Muscle of leg (tissue), 11 donors: ENCODE measurements around the gene RERE. TPM values are rescaled to one million over a fixed set of nuclear protein-coding genes. Genes with fewer than 3 reads are reported as not detected.

Experiments used
- DNase-seq: peaks from one replicate; pipeline ENCODE4 v3.0.0; 2013
- H3K27ac ChIP-seq: one replicate; pipeline ENCODE4 v1.5.1; 2013; ENCODE audit warnings: mild to moderate bottlenecking, low read length, control low read depth
- H3K27me3 ChIP-seq: one replicate; pipeline ENCODE4 v1.6.1; 2013; ENCODE audit warnings: low read length; ENCODE audit not compliant: control insufficient read depth, insufficient read depth
- H3K36me3 ChIP-seq: one replicate; pipeline ENCODE4 v1.6.1; 2013; ENCODE audit warnings: low read length; ENCODE audit not compliant: control insufficient read depth, insufficient read depth
- H3K4me1 ChIP-seq: one replicate; pipeline ENCODE4 v1.6.1; 2013; ENCODE audit warnings: low read length; ENCODE audit not compliant: control insufficient read depth, insufficient read depth
- H3K4me3 ChIP-seq: one replicate; pipeline ENCODE4 v1.5.1; 2013; ENCODE audit warnings: low read length, control low read depth
- H3K9me3 ChIP-seq: replicated peaks from 2 replicates; pipeline ENCODE4 v1.6.1; 2013; ENCODE audit warnings: low read depth, low read length; ENCODE audit not compliant: control insufficient read depth
- WGBS: methylation state at CpG from one replicate; pipeline ENCODE4 v1.1.5; 2013; ENCODE audit warnings: missing lambda C conversion rate; ENCODE audit not compliant: insufficient coverage; 5-methylcytosine and 5-hydroxymethylcytosine counted together
- polyA plus RNA-seq, 8 donors: library from polyadenylated mRNA; unstranded; fragments of 120-200 nt; gene quantifications; one replicate each; pipeline versions ENCODE4 v1.2.1 to v1.2.3, GENCODE V29; 2013; ENCODE audit warnings: inconsistent platforms in 1 of 8, low replicate concordance in 1 of 8; ENCODE audit not compliant: insufficient read length in 8 of 8, insufficient read depth in 1 of 8
- total RNA-seq: library from RNA; stranded (reverse); fragments of 120-200 nt; gene quantifications from one replicate; pipeline ENCODE4 v1.2.4, GENCODE V29; 2013

RERE gene
- total and polyA plus RNA-seq, 9 donors, result 63.7 to 102 (median 82.8) TPM

GRCh38 chr1:8723010-8723409 lies 94.4 kb downstream of the RERE start:
- DNase-seq, result no peak
- no peak overlapping the region for H3K4me3 ChIP-seq
- no peaks in the 10 kb centered on the region for H3K27me3 ChIP-seq
- WGBS, result no CpG with 5 or more reads among the region's 2 CpGs
- no peaks in the 10 kb centered on the region for H3K9me3 ChIP-seq
- H3K4me1 ChIP-seq, result peaks cover 5% of the 10 kb centered on the region
- H3K27ac ChIP-seq, result no peak overlapping the region
- no peaks in the 10 kb centered on the region for H3K36me3 ChIP-seq

- Histone ChIP-seq H3K36me3 (no peaks in the 10 kb centered on the region), H3K4me3 (no peak overlapping the region), H3K27me3 (no peaks in the 10 kb centered on the region), H3K27ac (no peak overlapping the region), H3K9me3 (no peaks in the 10 kb centered on the region), H3K4me1 (no peaks in the 10 kb centered on the region)
- no CpG with 5 or more reads among the region's 3 CpGs for WGBS
- no peak for DNase-seq
Observed at GRCh38 chr1:8722366-8722765, 95.1 kb downstream of the RERE start.

- H3K27me3 ChIP-seq, result no peaks in the 10 kb centered on the region
- WGBS, result 89% methylated on average over 3 of the region's 4 CpGs
- H3K9me3 ChIP-seq, result no peaks in the 10 kb centered on the region
- no peaks in the 10 kb centered on the region for H3K36me3 ChIP-seq
- no peaks in the 10 kb centered on the region for H3K4me1 ChIP-seq
- H3K27ac ChIP-seq, result no peak overlapping the region
- DNase-seq, result no peak
- H3K4me3 ChIP-seq, result no peak overlapping the region
Observed at GRCh38 chr1:8721679-8722324, 95.6 kb downstream of the RERE start.

GRCh38 chr1:8720347-8720746 lies 97.1 kb downstream of the RERE start:
- no peak overlapping the region for H3K27ac ChIP-seq
- no peak overlapping the region for H3K4me3 ChIP-seq
- H3K4me1 ChIP-seq, result no peaks in the 10 kb centered on the region
- H3K27me3 ChIP-seq, result no peaks in the 10 kb centered on the region
- no peaks in the 10 kb centered on the region for H3K9me3 ChIP-seq
- 91% methylated on average over 3 of the region's 8 CpGs for WGBS
- H3K36me3 ChIP-seq, result no peaks in the 10 kb centered on the region
- DNase-seq, result no peak

- WGBS, result no CpG with 5 or more reads among the region's 3 CpGs
- Histone ChIP-seq H3K27me3 (no peaks in the 10 kb centered on the region), H3K9me3 (no peaks in the 10 kb centered on the region), H3K4me1 (no peaks in the 10 kb centered on the region), H3K27ac (no peak overlapping the region), H3K4me3 (no peak overlapping the region), H3K36me3 (no peaks in the 10 kb centered on the region)
- no peak for DNase-seq
Observed at GRCh38 chr1:8718850-8719361, 98.5 kb downstream of the RERE start.

GRCh38 chr1:8717148-8717547 lies 100.3 kb downstream of the RERE start:
- H3K27ac ChIP-seq, result no peak overlapping the region
- no CpG with 5 or more reads among the region's 3 CpGs for WGBS
- H3K4me3 ChIP-seq, result no peak overlapping the region
- peaks cover 3% of the 10 kb centered on the region for H3K4me1 ChIP-seq
- no peaks in the 10 kb centered on the region for H3K9me3 ChIP-seq
- no peak for DNase-seq
- no peaks in the 10 kb centered on the region for H3K36me3 ChIP-seq
- no peaks in the 10 kb centered on the region for H3K27me3 ChIP-seq

GRCh38 chr1:8716238-8716637 lies 101.2 kb downstream of the RERE start:
- no CpG with 5 or more reads among the region's 1 CpG for WGBS
- Histone ChIP-seq H3K4me3 (no peak overlapping the region), H3K27ac (no peak overlapping the region), H3K36me3 (no peaks in the 10 kb centered on the region), H3K9me3 (no peaks in the 10 kb centered on the region), H3K27me3 (no peaks in the 10 kb centered on the region), H3K4me1 (peaks cover 6% of the 10 kb centered on the region)
- no peak for DNase-seq

- Histone ChIP-seq H3K4me3 (no peak overlapping the region), H3K27ac (peak overlapping the region; percentile 40), H3K27me3 (no peaks in the 10 kb centered on the region), H3K4me1 (peaks cover 6% of the 10 kb centered on the region), H3K36me3 (no peaks in the 10 kb centered on the region), H3K9me3 (no peaks in the 10 kb centered on the region)
- DNase-seq, result peak; percentile 82
- WGBS, result no CpG with 5 or more reads among the region's 3 CpGs
Observed at GRCh38 chr1:8714173-8714572, 103.3 kb downstream of the RERE start.

GRCh38 chr1:8712413-8713231 lies 104.8 kb downstream of the RERE start:
- no CpG with 5 or more reads among the region's 5 CpGs for WGBS
- H3K36me3 ChIP-seq, result no peaks in the 10 kb centered on the region
- DNase-seq, result peak; percentile 96
- no peaks in the 10 kb centered on the region for H3K27me3 ChIP-seq
- peaks cover 6% of the 10 kb centered on the region for H3K4me1 ChIP-seq
- H3K4me3 ChIP-seq, result peak overlapping the region; percentile 3
- no peaks in the 10 kb centered on the region for H3K9me3 ChIP-seq
- H3K27ac ChIP-seq, result peak overlapping the region; percentile 94

- Histone ChIP-seq H3K4me1 (peaks cover 11% of the 10 kb centered on the region), H3K9me3 (no peaks in the 10 kb centered on the region), H3K27ac (peak overlapping the region; percentile 94), H3K4me3 (no peak overlapping the region), H3K27me3 (no peaks in the 10 kb centered on the region), H3K36me3 (no peaks in the 10 kb centered on the region)
- DNase-seq, result peak; percentile 46
- WGBS, result no CpG with 5 or more reads among the region's 4 CpGs
Observed at GRCh38 chr1:8711873-8712412, 105.5 kb downstream of the RERE start.
